Pancreas (tissue), 10 donors: ENCODE results near the gene GMDS. TPM values are rescaled to one million over a fixed set of nuclear protein-coding genes. Genes with fewer than 3 reads are reported as not detected.

Source experiments
- ATAC-seq, 4 donors: fragments of 200-7000 bp; cut with Tn5 transposase; one replicate each; pipeline versions ENCODE4 v1.8.0 to v1.9.1; 2020; ENCODE audit warnings: mild to moderate bottlenecking in 4 of 4, moderate library complexity in 4 of 4
- DNase-seq, 6 donors: peaks; one replicate each; pipeline ENCODE4 v3.0.0-alpha.2; 2020
- FAIRE-seq: peaks from 2 replicates; lab custom pipeline; 2012; peaks lifted over from hg19 to GRCh38; lab: Jason Lieb, UNC
- H3K27ac ChIP-seq, 4 donors: fragments of 200-600 bp; sonication (generic); 1 replicate in 3 of 4; 2 replicates in 1 of 4; pipeline versions ENCODE4 v1.5.0 to v1.8.0; 2020
- H3K27me3 ChIP-seq, 4 donors: fragments of 200-600 bp; one replicate each; pipeline ENCODE4 v1.8.0; 2021
- H3K36me3 ChIP-seq, 3 donors: fragments of 200-600 bp; sonication (generic) in 1 of 3; one replicate each; pipeline versions ENCODE4 v1.5.0 to v1.8.0; 2020 to 2021
- H3K4me1 ChIP-seq, 3 donors: fragments of 200-600 bp; one replicate each; pipeline ENCODE4 v1.8.0; 2021
- H3K4me3 ChIP-seq, 4 donors: fragments of 200-600 bp; sonication (generic) in 2 of 4; one replicate each; pipeline versions ENCODE4 v1.5.0 to v1.8.0; 2020 to 2021
- H3K9me3 ChIP-seq, 4 donors: fragments of 200-600 bp; one replicate each; pipeline ENCODE4 v1.8.0; 2021
- WGBS, 2 donors: extraction: QIAGEN DNeasy Blood & Tissue Kit; methylation state at CpG; one replicate each; pipeline ENCODE4 v1.1.7; 2013; 5-methylcytosine and 5-hydroxymethylcytosine counted together
- intact Hi-C, 3 donors: fragments of 100-400 bp; cut with DNase I; formaldehyde crosslinking; loops; one replicate each; pipeline versions ENCODE4 v1.11.1 to v1.14.2; 2022
- polyA plus RNA-seq, 2 donors: library from polyadenylated mRNA; stranded (reverse); fragments of 200-250 nt; gene quantifications; one replicate each; pipeline ENCODE4 v1.2.3, GENCODE V29; 2013
- total RNA-seq, 6 donors: library from RNA; stranded (reverse); fragmentation: NEBNext Ultra II Directional in 4 of 6; extraction: Animal tissue kit (Norgen Biotek cat#: 25700) in 4 of 6; gene quantifications; one replicate each; pipeline versions ENCODE4 v1.2.1 to v1.2.4, GENCODE V29; 2021 to 2023
- TF ChIP-seq, protein P1 (sequence below), 4 donors: fragments of 200-600 bp; sonication (generic) in 3 of 4; IDR thresholded peaks; one replicate each; pipeline versions ENCODE4 v1.5.0 to v1.8.0; 2021; ENCODE audit warnings: antibody characterized with exemption in 4 of 4
- donor health status: healthy with polysubstance abuse.
- donor health status: DM: no; HTN: no; CAD: no; lungs with moderate emphysema.
- donor health status: DM: no; HTN: no; CAD: no.
- donor health status: control.
- donor health status: control.
- donor health status: Bipolar disorder and iron deficiency.
- donor health status: DM: yes; HTN: yes; CAD: no.
- donor health status: DM: no; HTN: no; CAD: no.
- donor health status: DM: no; HTN: no; CAD: no.
- donor health status: DM: yes; HTN: yes; CAD: no.

Gene GMDS
- total and polyA plus RNA-seq, 8 donors = 7.6 to 40.8 (median 26.5) TPM

DNA sequence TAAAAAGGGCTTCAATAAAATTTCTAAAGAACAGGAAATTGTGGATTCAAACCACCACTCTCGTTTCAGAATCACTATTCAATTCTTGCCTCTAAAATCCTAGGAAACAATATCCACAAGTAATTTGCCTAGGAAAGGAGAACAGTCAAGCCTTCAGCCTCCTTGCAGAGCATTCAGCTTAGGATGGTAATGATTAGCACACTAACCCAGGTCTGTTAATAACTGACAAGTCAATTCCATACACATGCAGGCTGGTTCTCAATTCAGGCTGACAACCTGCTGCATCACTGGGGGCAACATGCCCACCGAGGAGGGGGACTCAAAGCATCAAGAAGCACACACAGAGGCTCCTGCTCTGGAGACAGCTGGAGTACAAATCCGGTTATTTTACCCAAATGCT lies 57.6 kb downstream of the GMDS start:
- no peaks in the 10 kb centered on the region for H3K4me1 ChIP-seq
- no peak for DNase-seq
- H3K9me3 ChIP-seq = no peaks in the 10 kb centered on the region
- TF ChIP-seq, protein P1, sequence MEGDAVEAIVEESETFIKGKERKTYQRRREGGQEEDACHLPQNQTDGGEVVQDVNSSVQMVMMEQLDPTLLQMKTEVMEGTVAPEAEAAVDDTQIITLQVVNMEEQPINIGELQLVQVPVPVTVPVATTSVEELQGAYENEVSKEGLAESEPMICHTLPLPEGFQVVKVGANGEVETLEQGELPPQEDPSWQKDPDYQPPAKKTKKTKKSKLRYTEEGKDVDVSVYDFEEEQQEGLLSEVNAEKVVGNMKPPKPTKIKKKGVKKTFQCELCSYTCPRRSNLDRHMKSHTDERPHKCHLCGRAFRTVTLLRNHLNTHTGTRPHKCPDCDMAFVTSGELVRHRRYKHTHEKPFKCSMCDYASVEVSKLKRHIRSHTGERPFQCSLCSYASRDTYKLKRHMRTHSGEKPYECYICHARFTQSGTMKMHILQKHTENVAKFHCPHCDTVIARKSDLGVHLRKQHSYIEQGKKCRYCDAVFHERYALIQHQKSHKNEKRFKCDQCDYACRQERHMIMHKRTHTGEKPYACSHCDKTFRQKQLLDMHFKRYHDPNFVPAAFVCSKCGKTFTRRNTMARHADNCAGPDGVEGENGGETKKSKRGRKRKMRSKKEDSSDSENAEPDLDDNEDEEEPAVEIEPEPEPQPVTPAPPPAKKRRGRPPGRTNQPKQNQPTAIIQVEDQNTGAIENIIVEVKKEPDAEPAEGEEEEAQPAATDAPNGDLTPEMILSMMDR (IDR thresholded peaks at IDR 0.05) = no peak
- intact Hi-C loops = no loop called here
- no peak overlapping the region for H3K27ac ChIP-seq
- H3K27me3 ChIP-seq = no peaks in the 10 kb centered on the region
- peak in 1 of 4 donors; percentile 41 for ATAC-seq
- WGBS, 2 donors = 61 to 73% methylated on average over 3 of the region's 3 CpGs
- no peak overlapping the region for H3K4me3 ChIP-seq
- H3K36me3 ChIP-seq = no peaks in the 10 kb centered on the region
- no peak for FAIRE-seq

DNA sequence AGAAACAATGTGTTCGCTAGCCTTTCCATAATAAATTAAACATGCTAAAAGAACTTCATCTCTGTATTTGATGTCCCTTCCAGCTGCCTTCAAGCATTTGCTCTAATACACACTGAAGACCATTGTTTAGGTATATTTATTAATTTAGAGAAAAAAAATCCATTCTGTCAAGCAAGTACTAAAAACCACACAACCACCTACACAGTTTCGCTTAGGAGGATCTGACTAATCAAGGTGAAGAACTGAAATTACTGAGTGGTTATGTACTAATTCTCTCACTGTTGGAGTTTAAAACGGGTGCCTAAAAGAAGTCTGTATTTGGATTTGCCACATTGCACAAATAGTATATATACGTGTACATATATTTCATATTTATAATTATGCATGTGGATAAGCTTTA lies 58.9 kb downstream of the GMDS start:
- H3K9me3 ChIP-seq = no peaks in the 10 kb centered on the region
- no peak overlapping the region for H3K4me3 ChIP-seq
- no peaks in the 10 kb centered on the region for H3K27me3 ChIP-seq
- H3K27ac ChIP-seq = no peak overlapping the region
- no peak for ATAC-seq
- no peak for DNase-seq
- TF ChIP-seq, protein P1 (IDR thresholded peaks at IDR 0.05) = no peak
- no peak for FAIRE-seq
- H3K4me1 ChIP-seq = peaks cover 0 to 5% (median 0%) of the 10 kb centered on the region in 3 donors
- intact Hi-C loops = no loop called here
- H3K36me3 ChIP-seq = no peaks in the 10 kb centered on the region
- WGBS, 2 donors = 89 to 92% methylated on average over 4 of the region's 4 CpGs

DNA sequence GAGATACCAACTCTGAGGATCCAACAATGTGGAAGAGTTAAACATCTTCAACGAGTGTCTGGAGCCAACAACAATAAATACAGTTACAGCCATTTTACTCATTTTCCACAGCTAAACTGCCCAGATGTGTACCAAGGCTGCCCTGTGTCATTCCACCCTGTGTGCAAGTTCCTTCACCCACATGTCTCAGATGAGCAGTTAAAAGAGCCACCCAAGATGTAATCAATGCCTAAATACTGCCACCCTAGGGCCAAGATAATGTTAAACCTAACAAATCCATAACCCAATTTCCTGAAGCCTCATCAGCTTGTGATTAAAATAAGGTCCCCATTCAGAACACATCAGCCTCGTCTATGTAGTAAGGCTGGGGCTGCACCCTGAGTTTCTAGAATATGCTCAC lies 59.9 kb downstream of the GMDS start:
- H3K36me3 ChIP-seq = no peaks in the 10 kb centered on the region
- 86 to 97% methylated on average over 2 of the region's 2 CpGs for WGBS, 2 donors
- FAIRE-seq = no peak
- ATAC-seq = no peak
- H3K27me3 ChIP-seq = no peaks in the 10 kb centered on the region
- intact Hi-C loops = no loop called here
- no peak overlapping the region for H3K4me3 ChIP-seq
- H3K27ac ChIP-seq = no peak overlapping the region
- peaks cover 0 to 5% (median 0%) of the 10 kb centered on the region in 3 donors for H3K4me1 ChIP-seq
- DNase-seq = no peak
- TF ChIP-seq, protein P1 (IDR thresholded peaks at IDR 0.05) = no peak
- H3K9me3 ChIP-seq = no peaks in the 10 kb centered on the region

DNA sequence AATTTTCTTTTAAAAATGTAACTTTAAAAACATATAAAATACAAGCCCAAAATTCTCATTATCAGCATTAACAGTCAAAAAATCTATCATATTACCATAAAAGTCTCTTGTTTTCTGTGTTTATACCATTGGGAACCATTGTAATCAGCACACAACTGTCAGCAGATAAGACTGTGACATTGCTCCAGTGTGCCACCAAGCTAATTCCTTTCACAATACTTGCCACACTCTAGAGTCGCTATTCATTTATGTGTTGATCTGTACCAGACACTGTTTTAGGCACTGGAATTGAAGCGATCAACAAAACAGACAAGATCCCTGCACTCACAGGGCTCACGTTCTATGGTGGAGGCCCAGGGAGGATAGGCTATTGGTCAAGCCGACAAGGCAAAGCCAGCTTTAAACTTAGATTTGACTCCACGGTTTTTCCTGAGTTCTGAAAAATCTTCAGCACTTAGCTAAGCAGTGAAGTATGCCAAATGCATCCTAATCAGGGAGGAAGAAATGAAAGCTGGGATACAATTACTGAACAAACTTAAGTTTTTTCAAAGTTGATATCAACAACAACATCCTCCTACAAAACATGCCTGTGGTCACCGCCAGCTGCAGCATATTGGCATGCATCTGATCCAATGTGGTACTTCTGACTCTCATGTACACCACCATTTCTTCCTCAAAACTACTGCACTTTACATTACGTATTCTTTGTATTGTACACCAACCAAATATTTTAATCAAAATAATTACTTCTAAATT lies 60.5 kb downstream of the GMDS start:
- no peak for FAIRE-seq
- Histone ChIP-seq H3K4me1 (peaks cover 0 to 5% (median 0%) of the 10 kb centered on the region in 3 donors), H3K27ac (no peak overlapping the region), H3K27me3 (no peaks in the 10 kb centered on the region), H3K36me3 (no peaks in the 10 kb centered on the region), H3K4me3 (no peak overlapping the region), H3K9me3 (no peaks in the 10 kb centered on the region)
- ATAC-seq = no peak
- 93 to 95% methylated on average over 7 of the region's 7 CpGs for WGBS, 2 donors
- DNase-seq = no peak
- TF ChIP-seq, protein P1 (IDR thresholded peaks at IDR 0.05) = no peak
- intact Hi-C loops = no loop called here

DNA sequence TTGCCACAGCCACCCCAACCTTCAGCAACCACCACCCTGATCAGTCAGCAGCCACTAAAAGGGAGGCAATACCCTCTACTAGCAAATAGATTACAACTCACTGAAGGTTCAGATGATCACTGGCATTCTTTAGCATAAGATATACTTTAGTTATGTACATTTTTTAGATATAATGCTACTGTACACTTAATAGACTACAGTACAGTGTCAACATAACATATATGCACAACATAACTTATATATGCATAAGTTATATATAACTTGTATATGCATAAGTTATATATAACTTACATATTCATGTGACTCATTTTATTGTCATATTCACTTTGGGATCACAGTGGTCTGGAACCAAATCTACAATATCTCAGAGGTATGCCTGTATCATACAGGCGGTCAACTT lies 61.7 kb downstream of the GMDS start:
- H3K27ac ChIP-seq = no peak overlapping the region
- H3K4me3 ChIP-seq = no peak overlapping the region
- no peaks in the 10 kb centered on the region for H3K27me3 ChIP-seq
- DNase-seq (no peak), FAIRE-seq (no peak), ATAC-seq (no peak)
- H3K36me3 ChIP-seq = no peaks in the 10 kb centered on the region
- H3K9me3 ChIP-seq = no peaks in the 10 kb centered on the region
- TF ChIP-seq, protein P1 (IDR thresholded peaks at IDR 0.05) = no peak
- WGBS, 2 donors = 97 to 100% methylated on average over 1 of the region's 1 CpG
- peaks cover 0 to 5% (median 0%) of the 10 kb centered on the region in 3 donors for H3K4me1 ChIP-seq
- intact Hi-C loops = no loop called here
